SK-N-SH treated with all-trans-retinoic acid at 6 μM for 48 hours (cell line): ENCODE data around the gene PDGFRB.

Experiments used
- ATAC-seq: fragments of 200-7000 bp; cut with Tn5 transposase; 3 replicates; pipeline ENCODE4 v1.9.1; 2020; ENCODE audit warnings: mild to moderate bottlenecking, moderate library complexity
- ARNTL ChIP-seq: fragments of 450-650 bp; formaldehyde crosslinking; IDR thresholded peaks from 2 replicates; pipeline ENCODE4 v1.5.0; 2020; ENCODE audit warnings: low read depth, mild to moderate bottlenecking, moderate library complexity, borderline replicate concordance
- BACH2 ChIP-seq: fragments of 250-450 bp; sonication (Bioruptor Pico); IDR thresholded peaks from 2 replicates; pipeline ENCODE4 v1.9.0; 2021; ENCODE audit warnings: mild to moderate bottlenecking, borderline replicate concordance
- CSDC2 ChIP-seq: fragments of 250-450 bp; sonication (Bioruptor Pico); IDR thresholded peaks from 2 replicates; pipeline ENCODE4 v1.5.0; 2020; ENCODE audit warnings: mild to moderate bottlenecking, moderate library complexity
- ESRRG ChIP-seq: fragments of 250-450 bp; sonication (Bioruptor Pico); IDR thresholded peaks from 2 replicates; pipeline ENCODE4 v1.6.1; 2021; ENCODE audit warnings: mild to moderate bottlenecking
- ISL1 ChIP-seq: fragments of 250-450 bp; sonication (Bioruptor Pico); IDR thresholded peaks from 2 replicates; pipeline ENCODE4 v2.1.2; 2022; ENCODE audit warnings: mild to moderate bottlenecking, moderate library complexity
- OSR1 ChIP-seq: fragments of 250-450 bp; sonication (Bioruptor Pico); IDR thresholded peaks from 2 replicates; pipeline ENCODE4 v1.8.0; 2022; ENCODE audit warnings: moderate library complexity, mild to moderate bottlenecking, inconsistent platforms
- PPARA ChIP-seq: fragments of 250-450 bp; sonication (Bioruptor Pico); IDR thresholded peaks from 2 replicates; pipeline ENCODE4 v1.5.0; 2020; ENCODE audit warnings: mild to moderate bottlenecking, borderline replicate concordance
- RARB ChIP-seq: fragments of 250-450 bp; sonication (Bioruptor Pico); IDR thresholded peaks from 2 replicates; pipeline ENCODE4 v1.8.0; 2021; ENCODE audit warnings: mild to moderate bottlenecking, moderate library complexity
- SNAI2 ChIP-seq: fragments of 250-450 bp; sonication (Bioruptor Pico); IDR thresholded peaks from 2 replicates; pipeline ENCODE4 v1.5.0; 2020; ENCODE audit warnings: mild to moderate bottlenecking, moderate library complexity
- TCF4 ChIP-seq: fragments of 250-450 bp; sonication (Bioruptor Pico); IDR thresholded peaks from 2 replicates; pipeline ENCODE4 v1.8.0; 2021; ENCODE audit warnings: mild to moderate bottlenecking, moderate library complexity, borderline replicate concordance
- TOX ChIP-seq: fragments of 250-450 bp; sonication (Bioruptor Pico); IDR thresholded peaks from 2 replicates; pipeline ENCODE4 v1.8.0; 2021; ENCODE audit warnings: mild to moderate bottlenecking, moderate library complexity, borderline replicate concordance
- ZC3H10 ChIP-seq: fragments of 250-450 bp; sonication (Bioruptor Pico); IDR thresholded peaks from 2 replicates; pipeline ENCODE4 v1.5.1; 2021; ENCODE audit warnings: mild to moderate bottlenecking, moderate library complexity
- ZFP3 ChIP-seq: fragments of 250-450 bp; sonication (Bioruptor Pico); IDR thresholded peaks from 2 replicates; pipeline ENCODE4 v1.5.0; 2020; ENCODE audit warnings: mild to moderate bottlenecking, moderate library complexity
- ZNF565 ChIP-seq: fragments of 450-650 bp; formaldehyde crosslinking; conservative IDR thresholded peaks from 2 replicates; pipeline ENCODE4 v1.5.0; 2020; ENCODE audit warnings: low read depth, mild to moderate bottlenecking, moderate library complexity
- TF ChIP-seq, protein P1 (sequence below): fragments of 250-450 bp; sonication (Bioruptor Pico); IDR thresholded peaks from 2 replicates; pipeline ENCODE4 v1.8.0; 2021; ENCODE audit warnings: low read depth, mild to moderate bottlenecking, moderate library complexity, borderline replicate concordance
- TF ChIP-seq, protein P2 (sequence below): fragments of 250-450 bp; sonication (Bioruptor Pico); IDR thresholded peaks from 2 replicates; pipeline ENCODE4 v1.5.0; 2020; ENCODE audit warnings: mild to moderate bottlenecking, moderate library complexity
- TF ChIP-seq, protein P3 (sequence below): fragments of 250-450 bp; sonication (Bioruptor Pico); IDR thresholded peaks from 2 replicates; pipeline ENCODE4 v1.8.0; 2020; ENCODE audit warnings: mild to moderate bottlenecking, moderate library complexity, borderline replicate concordance
- TF ChIP-seq, protein P4 (sequence below): fragments of 250-450 bp; sonication (Bioruptor Pico); IDR thresholded peaks from 2 replicates; pipeline ENCODE4 v1.5.1; 2021; ENCODE audit warnings: mild to moderate bottlenecking, moderate library complexity
- TF ChIP-seq, protein P5 (sequence below): fragments of 250-450 bp; sonication (Bioruptor Pico); IDR thresholded peaks from 2 replicates; pipeline ENCODE4 v1.5.1; 2020; ENCODE audit warnings: low read depth, mild to moderate bottlenecking, moderate library complexity

The PDGFRB gene

DNA sequence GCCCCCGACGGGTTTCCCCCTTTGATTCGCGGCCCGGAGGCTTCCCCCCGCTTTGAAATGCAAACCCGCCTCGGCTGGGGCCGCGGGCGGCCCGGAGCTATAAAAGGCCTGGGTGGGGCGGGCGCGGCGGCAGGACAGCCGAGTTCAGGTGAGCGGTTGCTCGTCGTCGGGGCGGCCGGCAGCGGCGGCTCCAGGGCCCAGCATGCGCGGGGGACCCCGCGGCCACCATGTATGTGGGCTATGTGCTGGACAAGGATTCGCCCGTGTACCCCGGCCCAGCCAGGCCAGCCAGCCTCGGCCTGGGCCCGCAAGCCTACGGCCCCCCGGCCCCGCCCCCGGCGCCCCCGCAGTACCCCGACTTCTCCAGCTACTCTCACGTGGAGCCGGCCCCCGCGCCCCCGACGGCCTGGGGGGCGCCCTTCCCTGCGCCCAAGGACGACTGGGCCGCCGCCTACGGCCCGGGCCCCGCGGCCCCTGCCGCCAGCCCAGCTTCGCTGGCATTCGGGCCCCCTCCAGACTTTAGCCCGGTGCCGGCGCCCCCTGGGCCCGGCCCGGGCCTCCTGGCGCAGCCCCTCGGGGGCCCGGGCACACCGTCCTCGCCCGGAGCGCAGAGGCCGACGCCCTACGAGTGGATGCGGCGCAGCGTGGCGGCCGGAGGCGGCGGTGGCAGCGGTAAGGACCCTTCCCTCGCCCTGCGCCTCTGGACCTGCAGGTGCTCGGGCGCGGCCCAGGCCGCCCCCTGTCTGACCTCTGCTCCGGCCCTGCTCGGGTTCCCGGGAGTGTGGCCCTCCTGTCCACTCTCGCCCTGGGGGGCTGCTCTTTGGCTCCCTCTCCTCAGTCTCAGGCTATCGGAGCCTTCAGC is 11.2 kb upstream of the PDGFRB start, which contains the start of gene CDX1:
TSS of gene CDX1 (plus strand) at position 129 of the 862 bp plus-strand sequence. CDS start at position 228, 99 bp downstream.
- no peak for TF ChIP-seq TCF4
- TF ChIP-seq ESRRG (CRISPR knock-in tag): no peak
- TF ChIP-seq ZFP3 (CRISPR knock-in tag): no peak
- no peak for TF ChIP-seq PPARA (CRISPR knock-in tag)
- no peak for TF ChIP-seq CSDC2 (CRISPR knock-in tag)
- TF ChIP-seq RARB (CRISPR knock-in tag): no peak
- TF ChIP-seq, protein P1, sequence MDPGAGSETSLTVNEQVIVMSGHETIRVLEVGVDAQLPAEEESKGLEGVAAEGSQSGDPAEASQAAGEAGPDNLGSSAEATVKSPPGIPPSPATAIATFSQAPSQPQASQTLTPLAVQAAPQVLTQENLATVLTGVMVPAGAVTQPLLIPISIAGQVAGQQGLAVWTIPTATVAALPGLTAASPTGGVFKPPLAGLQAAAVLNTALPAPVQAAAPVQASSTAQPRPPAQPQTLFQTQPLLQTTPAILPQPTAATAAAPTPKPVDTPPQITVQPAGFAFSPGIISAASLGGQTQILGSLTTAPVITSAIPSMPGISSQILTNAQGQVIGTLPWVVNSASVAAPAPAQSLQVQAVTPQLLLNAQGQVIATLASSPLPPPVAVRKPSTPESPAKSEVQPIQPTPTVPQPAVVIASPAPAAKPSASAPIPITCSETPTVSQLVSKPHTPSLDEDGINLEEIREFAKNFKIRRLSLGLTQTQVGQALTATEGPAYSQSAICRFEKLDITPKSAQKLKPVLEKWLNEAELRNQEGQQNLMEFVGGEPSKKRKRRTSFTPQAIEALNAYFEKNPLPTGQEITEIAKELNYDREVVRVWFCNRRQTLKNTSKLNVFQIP (CRISPR knock-in tag): no peak
- TF ChIP-seq TOX (CRISPR knock-in tag): no peak
- no peak for TF ChIP-seq SNAI2
- TF ChIP-seq BACH2: no peak
- TF ChIP-seq ZC3H10 (CRISPR knock-in tag): no peak
- TF ChIP-seq, protein P2, sequence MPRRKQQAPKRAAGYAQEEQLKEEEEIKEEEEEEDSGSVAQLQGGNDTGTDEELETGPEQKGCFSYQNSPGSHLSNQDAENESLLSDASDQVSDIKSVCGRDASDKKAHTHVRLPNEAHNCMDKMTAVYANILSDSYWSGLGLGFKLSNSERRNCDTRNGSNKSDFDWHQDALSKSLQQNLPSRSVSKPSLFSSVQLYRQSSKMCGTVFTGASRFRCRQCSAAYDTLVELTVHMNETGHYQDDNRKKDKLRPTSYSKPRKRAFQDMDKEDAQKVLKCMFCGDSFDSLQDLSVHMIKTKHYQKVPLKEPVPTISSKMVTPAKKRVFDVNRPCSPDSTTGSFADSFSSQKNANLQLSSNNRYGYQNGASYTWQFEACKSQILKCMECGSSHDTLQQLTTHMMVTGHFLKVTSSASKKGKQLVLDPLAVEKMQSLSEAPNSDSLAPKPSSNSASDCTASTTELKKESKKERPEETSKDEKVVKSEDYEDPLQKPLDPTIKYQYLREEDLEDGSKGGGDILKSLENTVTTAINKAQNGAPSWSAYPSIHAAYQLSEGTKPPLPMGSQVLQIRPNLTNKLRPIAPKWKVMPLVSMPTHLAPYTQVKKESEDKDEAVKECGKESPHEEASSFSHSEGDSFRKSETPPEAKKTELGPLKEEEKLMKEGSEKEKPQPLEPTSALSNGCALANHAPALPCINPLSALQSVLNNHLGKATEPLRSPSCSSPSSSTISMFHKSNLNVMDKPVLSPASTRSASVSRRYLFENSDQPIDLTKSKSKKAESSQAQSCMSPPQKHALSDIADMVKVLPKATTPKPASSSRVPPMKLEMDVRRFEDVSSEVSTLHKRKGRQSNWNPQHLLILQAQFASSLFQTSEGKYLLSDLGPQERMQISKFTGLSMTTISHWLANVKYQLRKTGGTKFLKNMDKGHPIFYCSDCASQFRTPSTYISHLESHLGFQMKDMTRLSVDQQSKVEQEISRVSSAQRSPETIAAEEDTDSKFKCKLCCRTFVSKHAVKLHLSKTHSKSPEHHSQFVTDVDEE: no peak
- TF ChIP-seq, protein P3, sequence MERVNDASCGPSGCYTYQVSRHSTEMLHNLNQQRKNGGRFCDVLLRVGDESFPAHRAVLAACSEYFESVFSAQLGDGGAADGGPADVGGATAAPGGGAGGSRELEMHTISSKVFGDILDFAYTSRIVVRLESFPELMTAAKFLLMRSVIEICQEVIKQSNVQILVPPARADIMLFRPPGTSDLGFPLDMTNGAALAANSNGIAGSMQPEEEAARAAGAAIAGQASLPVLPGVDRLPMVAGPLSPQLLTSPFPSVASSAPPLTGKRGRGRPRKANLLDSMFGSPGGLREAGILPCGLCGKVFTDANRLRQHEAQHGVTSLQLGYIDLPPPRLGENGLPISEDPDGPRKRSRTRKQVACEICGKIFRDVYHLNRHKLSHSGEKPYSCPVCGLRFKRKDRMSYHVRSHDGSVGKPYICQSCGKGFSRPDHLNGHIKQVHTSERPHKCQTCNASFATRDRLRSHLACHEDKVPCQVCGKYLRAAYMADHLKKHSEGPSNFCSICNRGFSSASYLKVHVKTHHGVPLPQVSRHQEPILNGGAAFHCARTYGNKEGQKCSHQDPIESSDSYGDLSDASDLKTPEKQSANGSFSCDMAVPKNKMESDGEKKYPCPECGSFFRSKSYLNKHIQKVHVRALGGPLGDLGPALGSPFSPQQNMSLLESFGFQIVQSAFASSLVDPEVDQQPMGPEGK (CRISPR knock-in tag): no peak
- no peak for TF ChIP-seq ZNF565 (CRISPR knock-in tag)
- no peak for TF ChIP-seq ARNTL (CRISPR knock-in tag)
- TF ChIP-seq, all 23 proteins: peak for 0
- no peak for ATAC-seq

DNA sequence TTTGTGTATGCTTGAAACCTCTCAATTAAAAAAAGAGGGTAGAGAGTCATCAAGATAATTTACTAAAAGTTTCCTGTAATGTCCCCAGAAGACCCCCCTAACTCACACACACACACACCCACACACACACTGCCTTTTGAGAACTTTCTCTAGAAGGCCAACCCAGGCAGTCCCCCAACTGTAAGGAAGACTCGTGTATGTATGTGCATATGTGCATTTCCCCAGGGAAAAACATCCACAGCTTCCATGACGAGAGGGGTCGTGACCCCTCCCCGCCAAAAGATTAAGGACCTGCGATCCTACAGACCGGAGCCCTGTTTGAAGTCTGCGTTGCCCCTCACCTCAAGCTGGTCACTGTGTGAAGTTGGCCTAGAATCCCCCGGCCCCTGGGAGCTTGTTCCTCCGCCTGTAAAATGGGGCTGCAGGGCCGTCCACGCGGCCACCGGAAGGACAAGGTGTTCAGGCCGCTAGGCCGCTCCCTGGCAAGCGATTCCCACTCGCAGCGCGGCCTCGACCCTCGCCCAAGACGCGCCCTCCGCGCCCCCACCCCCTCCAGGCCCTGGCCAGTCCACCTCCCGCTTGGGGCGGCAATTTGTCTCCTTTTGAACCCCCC is 10.5 kb upstream of the PDGFRB start:
- no peak for TF ChIP-seq SNAI2
- no peak for TF ChIP-seq ZNF565 (CRISPR knock-in tag)
- TF ChIP-seq ARNTL (CRISPR knock-in tag): no peak
- TF ChIP-seq, all 23 proteins: peak for 0
- ATAC-seq: no peak

DNA sequence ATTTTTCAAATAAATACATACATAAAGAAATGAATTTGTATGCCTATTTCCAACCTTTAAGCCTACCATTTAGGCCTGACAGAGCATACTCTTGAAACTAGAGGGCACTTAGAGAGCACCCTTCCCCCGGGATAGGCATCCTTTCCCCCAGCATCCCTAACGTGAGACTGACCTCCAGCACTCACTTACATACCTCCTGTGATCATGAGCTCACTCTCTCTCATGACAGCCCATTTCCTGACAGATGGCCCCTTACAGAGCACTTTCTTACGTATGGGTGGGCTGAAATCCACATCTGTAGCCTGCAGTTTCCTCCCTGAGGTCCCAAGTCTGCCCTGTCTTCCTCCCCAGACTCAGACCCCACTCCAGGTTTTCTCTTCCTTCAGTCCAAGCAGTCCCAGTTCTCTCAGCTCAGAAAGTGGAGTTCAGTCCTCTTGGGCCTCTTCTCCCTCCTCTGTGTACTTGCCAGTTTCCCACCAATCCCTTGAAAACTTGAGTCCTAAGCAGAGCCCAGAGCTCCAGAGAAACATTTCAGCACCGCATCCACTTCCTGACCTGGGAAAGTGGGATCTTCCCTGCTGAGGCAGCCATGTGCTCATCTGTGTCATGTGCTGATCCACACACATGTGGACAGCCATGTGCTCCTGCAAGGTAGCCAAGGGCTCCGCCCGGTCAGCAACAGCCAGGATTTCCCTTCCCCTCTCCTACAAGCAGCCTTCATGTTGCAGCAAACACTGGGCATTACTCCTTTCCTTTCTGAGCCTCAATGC is 8.8 kb upstream of the PDGFRB start:
- ATAC-seq: no peak

More for the DNA sequence above, 8.8 kb upstream of the PDGFRB start:
- TF ChIP-seq TOX (CRISPR knock-in tag): no peak
- no peak for TF ChIP-seq SNAI2
- TF ChIP-seq CSDC2 (CRISPR knock-in tag): no peak
- TF ChIP-seq ZFP3 (CRISPR knock-in tag): no peak
- no peak for TF ChIP-seq ARNTL (CRISPR knock-in tag)
- no peak for TF ChIP-seq BACH2
- TF ChIP-seq, protein P4, sequence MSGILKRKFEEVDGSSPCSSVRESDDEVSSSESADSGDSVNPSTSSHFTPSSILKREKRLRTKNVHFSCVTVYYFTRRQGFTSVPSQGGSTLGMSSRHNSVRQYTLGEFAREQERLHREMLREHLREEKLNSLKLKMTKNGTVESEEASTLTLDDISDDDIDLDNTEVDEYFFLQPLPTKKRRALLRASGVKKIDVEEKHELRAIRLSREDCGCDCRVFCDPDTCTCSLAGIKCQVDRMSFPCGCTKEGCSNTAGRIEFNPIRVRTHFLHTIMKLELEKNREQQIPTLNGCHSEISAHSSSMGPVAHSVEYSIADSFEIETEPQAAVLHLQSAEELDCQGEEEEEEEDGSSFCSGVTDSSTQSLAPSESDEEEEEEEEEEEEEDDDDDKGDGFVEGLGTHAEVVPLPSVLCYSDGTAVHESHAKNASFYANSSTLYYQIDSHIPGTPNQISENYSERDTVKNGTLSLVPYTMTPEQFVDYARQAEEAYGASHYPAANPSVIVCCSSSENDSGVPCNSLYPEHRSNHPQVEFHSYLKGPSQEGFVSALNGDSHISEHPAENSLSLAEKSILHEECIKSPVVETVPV: no peak
- TF ChIP-seq ESRRG (CRISPR knock-in tag): no peak
- no peak for TF ChIP-seq ZC3H10 (CRISPR knock-in tag)
- no peak for TF ChIP-seq OSR1 (CRISPR knock-in tag)
- TF ChIP-seq, protein P5, sequence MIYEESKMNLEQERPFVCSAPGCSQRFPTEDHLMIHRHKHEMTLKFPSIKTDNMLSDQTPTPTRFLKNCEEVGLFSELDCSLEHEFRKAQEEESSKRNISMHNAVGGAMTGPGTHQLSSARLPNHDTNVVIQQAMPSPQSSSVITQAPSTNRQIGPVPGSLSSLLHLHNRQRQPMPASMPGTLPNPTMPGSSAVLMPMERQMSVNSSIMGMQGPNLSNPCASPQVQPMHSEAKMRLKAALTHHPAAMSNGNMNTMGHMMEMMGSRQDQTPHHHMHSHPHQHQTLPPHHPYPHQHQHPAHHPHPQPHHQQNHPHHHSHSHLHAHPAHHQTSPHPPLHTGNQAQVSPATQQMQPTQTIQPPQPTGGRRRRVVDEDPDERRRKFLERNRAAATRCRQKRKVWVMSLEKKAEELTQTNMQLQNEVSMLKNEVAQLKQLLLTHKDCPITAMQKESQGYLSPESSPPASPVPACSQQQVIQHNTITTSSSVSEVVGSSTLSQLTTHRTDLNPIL (CRISPR knock-in tag): no peak
- TF ChIP-seq, protein P1 (CRISPR knock-in tag): no peak
- TF ChIP-seq PPARA (CRISPR knock-in tag): no peak
- no peak for TF ChIP-seq ISL1 (CRISPR knock-in tag)
- TF ChIP-seq ZNF565 (CRISPR knock-in tag): no peak
